ENCODE data around the gene SLC29A3. TPM values are rescaled to one million over a fixed set of nuclear protein-coding genes. Genes with fewer than 3 reads are reported as not detected.

SLC29A3 gene
- total RNA-seq, 1 donor from 2014 or later = 1.7 TPM

DNA sequence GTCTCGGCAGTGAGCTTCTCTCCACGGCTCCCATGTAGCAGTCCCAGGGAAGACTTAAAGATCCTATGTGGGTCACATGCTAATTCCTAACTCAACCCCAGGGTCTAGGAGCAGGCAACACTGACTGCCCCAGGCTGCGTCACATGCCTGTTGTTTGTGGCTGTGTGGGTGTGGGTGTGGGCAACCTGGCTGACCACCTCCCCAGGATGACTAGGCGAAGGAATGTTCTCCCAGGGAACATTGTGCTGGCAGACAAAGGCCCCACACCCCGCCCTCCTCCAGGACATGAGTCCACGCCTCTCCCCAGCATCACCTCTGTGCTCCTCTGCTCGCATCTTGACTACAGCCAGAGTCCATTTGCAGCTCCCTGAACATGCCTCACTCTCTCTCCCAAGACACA is 30.3 kb downstream of the SLC29A3 start:
- intact Hi-C loops (cut with micrococcal nuclease) = no loop called here
- Histone ChIP-seq H3K27me3 (ENCODE audit: low read depth) (no peaks in the 10 kb centered on the region), H3K4me1 (no peaks in the 10 kb centered on the region), H3K9me3 (replicated peaks) (no peaks in the 10 kb centered on the region), H3K27ac (replicated peaks) (no peak overlapping the region), H3K36me3 (peaks cover 6% of the 10 kb centered on the region), H3K4me3 (no peak overlapping the region)
- no peak for DNase-seq
- TF ChIP-seq, protein P1, sequence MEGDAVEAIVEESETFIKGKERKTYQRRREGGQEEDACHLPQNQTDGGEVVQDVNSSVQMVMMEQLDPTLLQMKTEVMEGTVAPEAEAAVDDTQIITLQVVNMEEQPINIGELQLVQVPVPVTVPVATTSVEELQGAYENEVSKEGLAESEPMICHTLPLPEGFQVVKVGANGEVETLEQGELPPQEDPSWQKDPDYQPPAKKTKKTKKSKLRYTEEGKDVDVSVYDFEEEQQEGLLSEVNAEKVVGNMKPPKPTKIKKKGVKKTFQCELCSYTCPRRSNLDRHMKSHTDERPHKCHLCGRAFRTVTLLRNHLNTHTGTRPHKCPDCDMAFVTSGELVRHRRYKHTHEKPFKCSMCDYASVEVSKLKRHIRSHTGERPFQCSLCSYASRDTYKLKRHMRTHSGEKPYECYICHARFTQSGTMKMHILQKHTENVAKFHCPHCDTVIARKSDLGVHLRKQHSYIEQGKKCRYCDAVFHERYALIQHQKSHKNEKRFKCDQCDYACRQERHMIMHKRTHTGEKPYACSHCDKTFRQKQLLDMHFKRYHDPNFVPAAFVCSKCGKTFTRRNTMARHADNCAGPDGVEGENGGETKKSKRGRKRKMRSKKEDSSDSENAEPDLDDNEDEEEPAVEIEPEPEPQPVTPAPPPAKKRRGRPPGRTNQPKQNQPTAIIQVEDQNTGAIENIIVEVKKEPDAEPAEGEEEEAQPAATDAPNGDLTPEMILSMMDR (IDR thresholded peaks at IDR 0.05; ENCODE audit: borderline replicate concordance) = no peak

DNA sequence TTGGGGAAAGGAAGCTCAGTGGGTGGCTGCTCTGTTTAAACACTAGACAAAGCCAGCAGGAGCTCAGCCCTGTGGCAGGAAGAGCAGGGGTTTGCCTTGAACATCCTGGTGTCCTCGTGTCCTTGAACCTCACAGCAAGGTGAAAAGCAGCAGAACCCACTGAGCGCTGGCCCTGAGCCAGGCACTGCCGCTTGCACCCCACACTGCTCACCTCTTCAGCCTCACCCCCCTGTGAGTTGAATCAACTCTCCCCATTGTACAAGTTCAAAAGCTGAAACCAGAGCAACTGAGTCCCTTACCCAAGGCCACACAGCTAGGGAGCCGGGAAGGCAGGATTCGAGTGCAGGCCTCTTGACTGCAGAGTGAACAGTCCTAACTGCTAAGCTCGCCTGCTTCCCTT is 32.0 kb downstream of the SLC29A3 start:
- H3K27ac ChIP-seq (replicated peaks) = no peak overlapping the region
- intact Hi-C loops (cut with micrococcal nuclease) = no loop called here
- H3K9me3 ChIP-seq (replicated peaks) = no peaks in the 10 kb centered on the region
- H3K4me3 ChIP-seq = no peak overlapping the region
- H3K27me3 ChIP-seq (ENCODE audit: low read depth) = no peaks in the 10 kb centered on the region
- DNase-seq = no peak
- no peaks in the 10 kb centered on the region for H3K4me1 ChIP-seq
- peaks cover 7% of the 10 kb centered on the region for H3K36me3 ChIP-seq
- TF ChIP-seq, protein P1 (IDR thresholded peaks at IDR 0.05; ENCODE audit: borderline replicate concordance) = no peak

DNA sequence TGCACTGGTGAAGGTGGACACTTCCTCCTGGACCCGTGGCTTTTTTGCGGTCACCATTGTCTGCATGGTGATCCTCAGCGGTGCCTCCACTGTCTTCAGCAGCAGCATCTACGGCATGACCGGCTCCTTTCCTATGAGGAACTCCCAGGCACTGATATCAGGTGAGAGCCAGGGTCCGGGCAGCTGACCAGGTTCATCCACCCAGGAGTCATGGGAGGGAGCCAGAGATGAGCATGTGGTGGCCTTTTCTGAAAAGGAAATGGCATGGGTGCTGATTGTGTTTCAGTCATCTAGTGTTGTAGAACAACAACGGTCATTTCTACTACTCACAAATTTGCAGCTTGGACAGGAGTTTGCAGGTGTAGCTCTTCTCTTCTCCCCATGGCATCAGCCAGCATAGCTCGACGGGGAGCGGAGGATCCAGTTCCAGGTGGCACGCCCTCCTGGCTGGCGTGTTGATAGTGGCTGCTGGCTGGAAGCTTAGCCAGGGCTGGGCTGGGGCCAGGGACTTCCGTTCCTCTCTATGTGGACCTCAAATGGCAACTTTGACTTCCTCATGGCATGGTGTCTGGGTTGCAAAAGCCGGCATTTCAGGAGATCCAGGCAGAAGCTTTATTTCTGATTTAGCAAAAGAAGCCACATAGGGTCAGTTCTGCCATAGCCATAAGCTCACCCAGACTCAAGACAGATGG is 32.7 kb downstream of the SLC29A3 start:
- intact Hi-C loops (cut with micrococcal nuclease) = no loop called here
- H3K36me3 ChIP-seq = peaks cover 13% of the 10 kb centered on the region

DNA sequence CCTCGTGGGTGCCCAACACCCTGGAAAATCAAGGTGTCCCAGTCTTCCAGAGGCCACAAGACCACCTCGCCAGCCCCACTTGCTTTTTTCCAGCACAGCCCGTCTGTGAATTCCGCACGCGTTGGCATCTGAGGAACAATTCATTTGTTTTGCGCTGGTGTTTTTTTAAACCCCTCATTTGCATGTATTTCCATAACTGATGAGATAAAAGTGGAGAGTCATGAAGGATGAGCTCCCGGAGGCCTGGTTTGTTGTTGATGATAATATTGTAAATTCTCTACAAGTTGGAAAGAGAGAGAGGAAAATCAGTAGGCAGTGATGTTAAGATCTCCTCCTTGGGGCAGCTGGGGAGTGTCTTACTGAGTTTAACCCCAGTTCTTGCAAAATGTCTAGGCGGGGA is 34.6 kb downstream of the SLC29A3 start:
- no peaks in the 10 kb centered on the region for H3K9me3 ChIP-seq (replicated peaks)
- H3K36me3 ChIP-seq = peaks cover 15% of the 10 kb centered on the region
- H3K4me1 ChIP-seq = no peaks in the 10 kb centered on the region
- H3K27ac ChIP-seq (replicated peaks) = no peak overlapping the region
- TF ChIP-seq, protein P1 (IDR thresholded peaks at IDR 0.05; ENCODE audit: borderline replicate concordance) = no peak
- DNase-seq = no peak
- intact Hi-C loops (cut with micrococcal nuclease) = no loop called here
- H3K4me3 ChIP-seq = no peak overlapping the region
- no peaks in the 10 kb centered on the region for H3K27me3 ChIP-seq (ENCODE audit: low read depth)

More for the DNA sequence above, 32.7 kb downstream of the SLC29A3 start:
- DNase-seq = peak; percentile 49
- no peaks in the 10 kb centered on the region for H3K4me1 ChIP-seq
- TF ChIP-seq, protein P1 (IDR thresholded peaks at IDR 0.05; ENCODE audit: borderline replicate concordance) = no peak
- no peaks in the 10 kb centered on the region for H3K27me3 ChIP-seq (ENCODE audit: low read depth)
- no peak overlapping the region for H3K27ac ChIP-seq (replicated peaks)
- no peak overlapping the region for H3K4me3 ChIP-seq
- no peaks in the 10 kb centered on the region for H3K9me3 ChIP-seq (replicated peaks)

DNA sequence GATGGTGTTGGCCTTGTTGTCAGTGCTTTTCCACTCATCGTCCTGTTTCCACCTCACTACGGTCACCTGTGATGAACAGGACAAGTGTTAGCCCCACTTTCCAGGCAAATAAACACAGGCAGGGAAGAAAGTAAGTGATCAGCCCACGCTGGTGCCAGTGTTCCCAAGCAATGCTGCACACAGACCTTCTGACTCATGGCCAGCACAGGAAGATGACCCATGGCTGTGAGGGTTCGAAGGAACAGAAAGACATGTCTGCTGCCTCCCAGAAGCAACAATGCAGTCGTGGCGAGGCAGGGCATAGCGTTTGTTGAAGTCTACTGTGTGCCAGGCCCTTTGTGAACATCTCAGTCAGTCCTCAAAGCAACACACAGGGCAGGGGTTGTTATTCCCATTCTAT is 35.7 kb downstream of the SLC29A3 start:
- H3K27ac ChIP-seq (replicated peaks) = no peak overlapping the region
- no peak for DNase-seq
- no peaks in the 10 kb centered on the region for H3K9me3 ChIP-seq (replicated peaks)
- no peaks in the 10 kb centered on the region for H3K27me3 ChIP-seq (ENCODE audit: low read depth)
- no peaks in the 10 kb centered on the region for H3K4me1 ChIP-seq
- intact Hi-C loops (cut with micrococcal nuclease) = no loop called here
- TF ChIP-seq, protein P1 (IDR thresholded peaks at IDR 0.05; ENCODE audit: borderline replicate concordance) = no peak
- no peak overlapping the region for H3K4me3 ChIP-seq
- H3K36me3 ChIP-seq = peaks cover 15% of the 10 kb centered on the region

Data from left ventricle myocardium inferior (tissue), 1 donor.